HCT116 (cell line): ENCODE data around the gene NDUFS4. TPM values are rescaled to one million over a fixed set of nuclear protein-coding genes. Genes with fewer than 3 reads are reported as not detected.

Experiments
- ATAC-seq: fragments of 200-7000 bp; cut with Tn5 transposase; 2 replicates; pipeline ENCODE4 v1.9.1; 2020; ENCODE audit warnings: mild to moderate bottlenecking, moderate library complexity
- BruUV-seq: library from RNA; stranded (reverse); fragments of 400-500 nt; replicated peaks from 2 replicates; lab custom pipeline; 2021; lab: Mats Ljungman, UMichigan
- CTCF ChIA-PET: fragments of 300-600 bp; sonication (Branson Sonifier 250); formaldehyde crosslinking; loops from one replicate; lab custom pipeline; 2021; ENCODE audit warnings: antibody characterized with exemption; lab: Charles Lee
- POLR2A ChIA-PET: fragments of 300-600, 350-600 bp; sonication (Branson Sonifier 250); formaldehyde crosslinking; loops from one replicate; lab custom pipeline; 2021; ENCODE audit warnings: antibody characterized with exemption; lab: Charles Lee
- RAD21 ChIA-PET, 2 experiments: fragments of 300-600 bp; sonication (Branson Sonifier 250); formaldehyde crosslinking; loops; one replicate each; lab custom pipeline; 2023; ENCODE audit warnings: low total read pairs in 2 of 2; ENCODE audit not compliant: uncharacterized antibody in 2 of 2, unreplicated experiment in 2 of 2, low non-redundant PET in 1 of 2; lab: Charles Lee
- DNase-seq: peaks from one replicate; pipeline ENCODE4 v3.0.0-alpha.2; 2010; ENCODE audit warnings: low read depth, low spot score
- H2AFZ ChIP-seq: fragments of 200-600 bp; shearing (Covaris generic), sonication (generic); 2 replicates; pipeline ENCODE4 v1.6.1; 2017; ENCODE audit warnings: low read depth, mixed run types, mixed read lengths, antibody characterized with exemption, low read length; ENCODE audit not compliant: poor library complexity, severe bottlenecking
- H3K27ac ChIP-seq: 2 replicates; pipeline ENCODE4 v1.5.1; 2012; ENCODE audit warnings: low read depth, low read length
- H3K27me3 ChIP-seq: fragments of 200-600 bp; sonication (generic); 2 replicates; pipeline ENCODE4 v1.6.1; 2016; ENCODE audit warnings: mixed run types, low read length, mixed read lengths; ENCODE audit not compliant: insufficient read depth
- H3K36me3 ChIP-seq, 2 experiments: fragments of 200-500 bp in 1 of 2; fragments of 200-600 bp in 1 of 2; sonication (Bioruptor generic) in 1 of 2; sonication (generic) in 1 of 2; 2 replicates each; pipeline versions ENCODE4 v1.5.1 to v1.6.1; 2014 to 2016; ENCODE audit warnings: low read length in 2 of 2, inconsistent platforms in 1 of 2, mixed read lengths in 1 of 2, mixed run types in 1 of 2; ENCODE audit not compliant: insufficient read depth in 2 of 2, control insufficient read depth in 1 of 2
- H3K4me1 ChIP-seq, 2 experiments: fragments of 200-600 bp in 1 of 2; sonication (generic) in 1 of 2; 2 replicates each; pipeline versions ENCODE4 v1.5.1 to v1.6.1; 2012 to 2017; ENCODE audit warnings: low read length in 2 of 2, inconsistent platforms in 1 of 2, mild to moderate bottlenecking in 1 of 2, mixed read lengths in 1 of 2, mixed run types in 1 of 2, moderate library complexity in 1 of 2; ENCODE audit not compliant: insufficient read depth in 2 of 2, control insufficient read depth in 1 of 2
- H3K4me2 ChIP-seq: fragments of 200-600 bp; sonication (generic); 2 replicates; pipeline ENCODE4 v1.6.1; 2017; ENCODE audit warnings: mixed run types, low read length, mixed read lengths
- H3K4me3 ChIP-seq, 2 experiments: fragments of 200-600 bp in 1 of 2; sonication (generic) in 1 of 2; replicated peaks in 1 of 2; 2 replicates each; pipeline ENCODE4 v1.5.1; 2011 to 2016; ENCODE audit warnings: low read length in 2 of 2, control low read depth in 1 of 2, low read depth in 1 of 2, mild to moderate bottlenecking in 1 of 2, mixed read lengths in 1 of 2, mixed run types in 1 of 2
- H3K79me2 ChIP-seq: fragments of 200-600 bp; sonication (generic); 2 replicates; pipeline ENCODE4 v1.6.1; 2017; ENCODE audit warnings: mild to moderate bottlenecking, mixed run types, low read length, moderate library complexity, mixed read lengths; ENCODE audit not compliant: insufficient read depth
- H3K9ac ChIP-seq: fragments of 200-600 bp; sonication (generic); 2 replicates; pipeline ENCODE4 v1.6.1; 2016; ENCODE audit warnings: low read length, mixed read lengths
- H3K9me2 ChIP-seq: fragments of 200-600 bp; sonication (generic), shearing (Covaris generic); 2 replicates; pipeline ENCODE4 v1.6.1; 2017; ENCODE audit warnings: mixed run types, mild to moderate bottlenecking, moderate library complexity; ENCODE audit not compliant: insufficient read depth
- H3K9me3 ChIP-seq, 2 experiments: fragments of 200-500 bp in 1 of 2; fragments of 200-600 bp in 1 of 2; sonication (Bioruptor generic) in 1 of 2; sonication (generic) in 1 of 2; 2 replicates each; pipeline ENCODE4 v1.6.1; 2014 to 2017; ENCODE audit warnings: low read length in 2 of 2, mixed read lengths in 2 of 2, inconsistent platforms in 1 of 2, low read depth in 1 of 2, mild to moderate bottlenecking in 1 of 2, mixed run types in 1 of 2, moderate library complexity in 1 of 2; ENCODE audit not compliant: control insufficient read depth in 1 of 2, insufficient read depth in 1 of 2
- H4K20me1 ChIP-seq: fragments of 200-600 bp; sonication (generic), shearing (Covaris generic); 2 replicates; pipeline ENCODE4 v1.6.1; 2017; ENCODE audit warnings: mixed run types, mild to moderate bottlenecking, moderate library complexity; ENCODE audit not compliant: insufficient read depth
- ELF1 ChIP-seq: IDR thresholded peaks from 2 replicates; pipeline ENCODE4 v1.6.1; 2012; ENCODE audit warnings: low read depth, borderline replicate concordance
- EZH2phosphoT487 ChIP-seq: fragments of 200-600 bp; IDR thresholded peaks from 2 replicates; pipeline ENCODE4 v1.6.1; 2018; ENCODE audit warnings: antibody characterized with exemption, borderline replicate concordance
- POLR2A ChIP-seq: IDR thresholded peaks from 2 replicates; pipeline ENCODE4 v1.7.0; 2011; ENCODE audit warnings: borderline replicate concordance; ENCODE audit not compliant: insufficient read depth, insufficient read length; ENCODE audit errors: extremely low read depth
- SIN3A ChIP-seq: IDR thresholded peaks from 2 replicates; pipeline ENCODE4 v1.6.1; 2012; ENCODE audit warnings: low read depth
- SP1 ChIP-seq: IDR thresholded peaks from 2 replicates; pipeline ENCODE4 v1.6.1; 2012; ENCODE audit warnings: low read depth
- SRF ChIP-seq: IDR thresholded peaks from 2 replicates; pipeline ENCODE4 v1.6.1; 2012; ENCODE audit warnings: low read depth
- intact Hi-C: fragments of 100-400 bp; cut with micrococcal nuclease; formaldehyde crosslinking; loops from 2 replicates; pipeline ENCODE4 v1.10.0; 2022
- total RNA-seq: library from RNA; stranded (reverse); gene quantifications from one replicate; pipeline ENCODE4 v1.2.1, GENCODE V29; 2021; ENCODE audit not compliant: unreplicated experiment
- TF ChIP-seq, protein P1 (sequence below), 3 experiments: fragments of 200-600 bp in 1 of 3; sonication (generic) in 1 of 3; IDR thresholded peaks in 2 of 3; conservative IDR thresholded peaks in 1 of 3; 2 replicates each; pipeline ENCODE4 v1.5.1; 2012 to 2017; ENCODE audit warnings: low read depth in 2 of 3, low read length in 2 of 3, antibody characterized with exemption in 1 of 3, borderline replicate concordance in 1 of 3, control low read depth in 1 of 3, mild to moderate bottlenecking in 1 of 3, mixed read lengths in 1 of 3, mixed run types in 1 of 3, moderate library complexity in 1 of 3; ENCODE audit not compliant: insufficient read depth in 1 of 3

Gene NDUFS4
- total RNA-seq, 1 experiment from 2014 or later = 91.4 TPM

DNA sequence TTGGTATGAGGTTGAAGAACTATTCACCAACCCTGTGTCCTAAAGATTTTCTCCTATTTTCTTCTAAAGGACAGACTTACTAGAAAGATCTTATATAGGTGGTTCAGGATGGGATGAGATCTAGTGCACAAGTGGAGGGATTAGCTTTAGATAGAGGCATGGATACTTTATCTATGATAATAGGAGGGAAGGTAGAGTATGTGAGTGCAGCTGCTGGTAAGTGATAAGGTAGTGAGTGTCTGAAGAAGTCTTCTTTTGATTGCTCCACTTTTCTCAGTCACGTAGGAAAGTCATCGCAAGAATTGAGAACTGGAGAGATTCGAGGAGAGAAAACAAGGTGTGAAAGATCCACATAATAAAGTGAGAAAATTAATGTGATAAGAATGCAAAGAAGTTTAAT lies 6.0 kb upstream of the NDUFS4 start:
- no peaks in the 10 kb centered on the region for H3K27me3 ChIP-seq
- H3K4me1 ChIP-seq = no peaks in the 10 kb centered on the region
- H3K36me3 ChIP-seq = no peaks in the 10 kb centered on the region
- DNase-seq = no peak
- no peaks in the 10 kb centered on the region for H4K20me1 ChIP-seq
- ChIA-PET RAD21 (no interaction called here), POLR2A (no interaction called here)
- H3K9me2 ChIP-seq = no peaks in the 10 kb centered on the region
- no peak overlapping the region for H3K9ac ChIP-seq
- no peak overlapping the region for H3K4me3 ChIP-seq
- no peak for ATAC-seq
- intact Hi-C loops = no loop called here
- no TSS peak for BruUV-seq
- TF ChIP-seq EZH2phosphoT487 (no peak), ELF1 (no peak), SIN3A (no peak), POLR2A (no peak), SP1 (no peak)
- TF ChIP-seq, protein P1, sequence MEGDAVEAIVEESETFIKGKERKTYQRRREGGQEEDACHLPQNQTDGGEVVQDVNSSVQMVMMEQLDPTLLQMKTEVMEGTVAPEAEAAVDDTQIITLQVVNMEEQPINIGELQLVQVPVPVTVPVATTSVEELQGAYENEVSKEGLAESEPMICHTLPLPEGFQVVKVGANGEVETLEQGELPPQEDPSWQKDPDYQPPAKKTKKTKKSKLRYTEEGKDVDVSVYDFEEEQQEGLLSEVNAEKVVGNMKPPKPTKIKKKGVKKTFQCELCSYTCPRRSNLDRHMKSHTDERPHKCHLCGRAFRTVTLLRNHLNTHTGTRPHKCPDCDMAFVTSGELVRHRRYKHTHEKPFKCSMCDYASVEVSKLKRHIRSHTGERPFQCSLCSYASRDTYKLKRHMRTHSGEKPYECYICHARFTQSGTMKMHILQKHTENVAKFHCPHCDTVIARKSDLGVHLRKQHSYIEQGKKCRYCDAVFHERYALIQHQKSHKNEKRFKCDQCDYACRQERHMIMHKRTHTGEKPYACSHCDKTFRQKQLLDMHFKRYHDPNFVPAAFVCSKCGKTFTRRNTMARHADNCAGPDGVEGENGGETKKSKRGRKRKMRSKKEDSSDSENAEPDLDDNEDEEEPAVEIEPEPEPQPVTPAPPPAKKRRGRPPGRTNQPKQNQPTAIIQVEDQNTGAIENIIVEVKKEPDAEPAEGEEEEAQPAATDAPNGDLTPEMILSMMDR (IDR thresholded peaks at IDR 0.05 in 2 of 3, conservative IDR thresholded peaks at IDR 0.05 in 1 of 3; ENCODE audit: borderline replicate concordance in 1 of 3, insufficient read depth in 1 of 3, low read depth in 2 of 3, low read length in 2 of 3) = no peak
- TF ChIP-seq, all 23 proteins: peak for 0
- H3K79me2 ChIP-seq = no peaks in the 10 kb centered on the region
- CTCF ChIA-PET = no interaction called here
- no peak overlapping the region for H3K4me2 ChIP-seq
- peaks cover 0 to 5% of the 10 kb centered on the region in 2 experiments; a peak in 1 of 4 replicates for H3K9me3 ChIP-seq
- no peak overlapping the region for H2AFZ ChIP-seq
- H3K27ac ChIP-seq = no peak overlapping the region

DNA sequence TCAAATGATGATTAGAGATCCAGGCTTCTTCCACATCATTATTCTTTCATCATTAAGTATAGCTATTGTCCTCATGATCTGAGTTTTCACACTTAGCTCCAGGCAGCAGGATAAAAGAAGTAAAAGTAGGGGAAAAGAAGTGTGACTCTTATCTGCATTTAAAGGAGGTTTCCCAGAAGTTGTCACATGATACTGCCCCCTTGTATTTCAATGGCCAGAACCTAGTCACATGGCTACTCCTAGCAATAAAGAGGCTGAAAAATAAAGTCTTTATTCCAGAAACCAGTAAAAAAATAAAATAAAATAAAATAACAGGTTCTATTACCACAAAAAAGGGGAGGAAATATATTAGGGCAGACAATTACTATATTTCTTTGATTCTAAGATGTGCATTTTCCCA lies 5.3 kb upstream of the NDUFS4 start:
- Histone ChIP-seq H3K79me2 (no peaks in the 10 kb centered on the region), H3K9me3 (peaks cover 0 to 5% of the 10 kb centered on the region in 2 experiments; a peak in 1 of 4 replicates), H3K4me2 (no peak overlapping the region), H3K4me1 (peaks cover 0 to 4% of the 10 kb centered on the region in 2 experiments; a peak in 2 of 4 replicates), H3K9me2 (no peaks in the 10 kb centered on the region), H3K36me3 (no peaks in the 10 kb centered on the region), H3K27ac (no peak overlapping the region), H4K20me1 (no peaks in the 10 kb centered on the region), H3K27me3 (no peaks in the 10 kb centered on the region), H3K9ac (no peak overlapping the region), H2AFZ (no peak overlapping the region), H3K4me3 (no peak overlapping the region)
- ATAC-seq (no peak), DNase-seq (no peak)
- TF ChIP-seq, protein P1 (IDR thresholded peaks at IDR 0.05 in 2 of 3, conservative IDR thresholded peaks at IDR 0.05 in 1 of 3; ENCODE audit: borderline replicate concordance in 1 of 3, insufficient read depth in 1 of 3, low read depth in 2 of 3, low read length in 2 of 3) = no peak
- no peak for TF ChIP-seq SRF
- intact Hi-C loops = no loop called here
- ChIA-PET CTCF (no interaction called here), RAD21 (no interaction called here), POLR2A (no interaction called here)
- BruUV-seq = no TSS peak
